GM21528 (cell line): ENCODE results near the gene BBIP1.

Experiments used
- ATAC-seq: cut with Tn5 transposase; IDR thresholded peaks from one replicate; pipeline ENCODE4 v1.9.1; 2021; ENCODE audit warnings: mild to moderate bottlenecking, moderate library complexity; ENCODE audit not compliant: unreplicated experiment, low FRiP score

BBIP1 gene

GRCh38 chr10:110865186-110865808, 53.7 kb downstream of the BBIP1 start:
- no peak for ATAC-seq

- ATAC-seq, result peak; percentile 55
Observed at GRCh38 chr10:110864662-110865140, 54.3 kb downstream of the BBIP1 start.

- ATAC-seq, result no peak
Observed at GRCh38 chr10:110863956-110864355, 55.0 kb downstream of the BBIP1 start.

- no peak for ATAC-seq
Observed at GRCh38 chr10:110863361-110863760, 55.6 kb downstream of the BBIP1 start.

GRCh38 chr10:110862961-110863360, 56.0 kb downstream of the BBIP1 start:
- no peak for ATAC-seq

- ATAC-seq, result no peak
Observed at GRCh38 chr10:110861930-110862649, 56.9 kb downstream of the BBIP1 start.

- ATAC-seq, result no peak
Observed at GRCh38 chr10:110861476-110861875, 57.5 kb downstream of the BBIP1 start.

- peak; percentile 55 for ATAC-seq
Observed at GRCh38 chr10:110860576-110861241, 58.3 kb downstream of the BBIP1 start.

- no peak for ATAC-seq
Observed at GRCh38 chr10:110859973-110860376, 59.0 kb downstream of the BBIP1 start.

- ATAC-seq, result no peak
Observed at GRCh38 chr10:110859206-110859972, 59.6 kb downstream of the BBIP1 start.

GRCh38 chr10:110858297-110858934, 60.6 kb downstream of the BBIP1 start:
- no peak for ATAC-seq

GRCh38 chr10:110857265-110858171, 61.5 kb downstream of the BBIP1 start:
- no peak for ATAC-seq

GRCh38 chr10:110853921-110854605, 64.9 kb downstream of the BBIP1 start:
- no peak for ATAC-seq

GRCh38 chr10:110852947-110853346, 66.0 kb downstream of the BBIP1 start:
- no peak for ATAC-seq

- ATAC-seq, result no peak
Observed at GRCh38 chr10:110852255-110852896, 66.6 kb downstream of the BBIP1 start.

GRCh38 chr10:110851020-110851612, 67.9 kb downstream of the BBIP1 start:
- ATAC-seq, result no peak

GRCh38 chr10:110850099-110850498, 68.9 kb downstream of the BBIP1 start:
- ATAC-seq, result no peak
